Cardiac muscle cell (in vitro differentiated cells and primary cell): ENCODE data around the gene CAT. TPM values are rescaled to one million over a fixed set of nuclear protein-coding genes. Genes with fewer than 3 reads are reported as not detected.
A peak's percentile ranks its signal among the peaks of the same experiment; 100 is the strongest.
"Not testable (repeated sequence)": the region's sequence is repeated elsewhere in the genome, so short reads cannot be mapped to it uniquely, and the experiment has no call there.

ENCODE experiments used
- DNase-seq, 2 donors: peaks; one replicate each; pipeline versions ENCODE4 v3.0.0 to v3.0.0-alpha.2; 2010 to 2017; ENCODE audit warnings: low read depth in 1 of 2, low spot score in 1 of 2
- H3K27ac ChIP-seq: fragments of 200-600 bp; sonication (generic); 2 replicates; pipeline ENCODE4 v1.5.1; 2016
- H3K27me3 ChIP-seq: fragments of 200-600 bp; sonication (generic); 2 replicates; pipeline ENCODE4 v1.6.0; 2016; ENCODE audit warnings: control low read depth
- H3K36me3 ChIP-seq: fragments of 200-600 bp; sonication (generic); 2 replicates; pipeline ENCODE4 v1.5.1; 2016; ENCODE audit warnings: control low read depth
- H3K4me1 ChIP-seq: fragments of 200-600 bp; sonication (generic); 2 replicates; pipeline ENCODE4 v1.8.1; 2017; ENCODE audit warnings: low read depth, mild to moderate bottlenecking, mixed run types
- H3K4me3 ChIP-seq: fragments of 200-600 bp; sonication (generic); 2 replicates; pipeline ENCODE4 v1.5.1; 2016; ENCODE audit warnings: mild to moderate bottlenecking
- H3K9me3 ChIP-seq: fragments of 200-600 bp; sonication (generic); 2 replicates; pipeline ENCODE4 v1.5.1; 2017; ENCODE audit warnings: low read depth, mild to moderate bottlenecking, control low read depth
- CTCF ChIP-seq: IDR thresholded peaks from 2 replicates; pipeline ENCODE4 v1.5.1; 2012; ENCODE audit warnings: low read depth, mild to moderate bottlenecking, low read length
- polyA plus RNA-seq: library from polyadenylated mRNA; unstranded; fragments of >200 nt; fragmentation: Nextera tagmentation; extraction: Ambion mirVana; gene quantifications from 2 replicates; pipeline ENCODE4 v1.2.1, GENCODE V29; 2016
- total RNA-seq: library from RNA; depleted of rRNA; stranded (reverse); fragments of >200 nt; gene quantifications from 2 replicates; pipeline ENCODE4 v1.2.3, GENCODE V29; 2016

The CAT gene
- total and polyA plus RNA-seq, 2 experiments from 2014 or later = 27.1 to 50.1 TPM

GRCh38 chr11:34416088-34416487, 22.6 kb upstream of the CAT start:
- Histone ChIP-seq H3K4me3 (no peak overlapping the region), H3K36me3 (no peaks in the 10 kb centered on the region), H3K27ac (no peak overlapping the region), H3K27me3 (peaks cover 5% of the 10 kb centered on the region), H3K4me1 (no peaks in the 10 kb centered on the region), H3K9me3 (no peaks in the 10 kb centered on the region)
- TF ChIP-seq CTCF = no peak
- DNase-seq = no peak

- TF ChIP-seq CTCF = no peak
- no peak overlapping the region for H3K27ac ChIP-seq
- H3K36me3 ChIP-seq = no peaks in the 10 kb centered on the region
- DNase-seq = peak in 1 of 2 donors; percentile 25
- H3K4me1 ChIP-seq = no peaks in the 10 kb centered on the region
- no peak overlapping the region for H3K4me3 ChIP-seq
- peaks cover 5% of the 10 kb centered on the region for H3K27me3 ChIP-seq
- no peaks in the 10 kb centered on the region for H3K9me3 ChIP-seq
These were observed 22.0 kb upstream of the CAT start for GRCh38 chr11:34416766-34417165.

GRCh38 chr11:34417202-34417601, 21.5 kb upstream of the CAT start:
- no peak for DNase-seq

GRCh38 chr11:34419158-34419557, 19.6 kb upstream of the CAT start:
- DNase-seq = no peak
- no peak overlapping the region for H3K27ac ChIP-seq
- peaks cover 6% of the 10 kb centered on the region for H3K4me1 ChIP-seq
- TF ChIP-seq CTCF = no peak
- no peaks in the 10 kb centered on the region for H3K36me3 ChIP-seq
- H3K27me3 ChIP-seq = peaks cover 5% of the 10 kb centered on the region
- no peaks in the 10 kb centered on the region for H3K9me3 ChIP-seq
- H3K4me3 ChIP-seq = no peak overlapping the region

More at GRCh38 chr11:34417202-34417601, 21.5 kb upstream of the CAT start:
- H3K4me1 ChIP-seq = peaks cover 1% of the 10 kb centered on the region
- no peaks in the 10 kb centered on the region for H3K9me3 ChIP-seq
- peaks cover 5% of the 10 kb centered on the region for H3K27me3 ChIP-seq
- no peak for TF ChIP-seq CTCF
- no peak overlapping the region for H3K4me3 ChIP-seq
- H3K27ac ChIP-seq = no peak overlapping the region
- H3K36me3 ChIP-seq = no peaks in the 10 kb centered on the region

- H3K27ac ChIP-seq = no peak overlapping the region
- H3K4me1 ChIP-seq = peaks cover 11% of the 10 kb centered on the region
- no peaks in the 10 kb centered on the region for H3K9me3 ChIP-seq
- TF ChIP-seq CTCF = no peak
- DNase-seq = no peak
- H3K36me3 ChIP-seq = no peaks in the 10 kb centered on the region
- no peak overlapping the region for H3K4me3 ChIP-seq
- H3K27me3 ChIP-seq = peaks cover 2% of the 10 kb centered on the region
These were observed 15.4 kb upstream of the CAT start for GRCh38 chr11:34423300-34423699.

GRCh38 chr11:34424826-34425225, 13.9 kb upstream of the CAT start:
- H3K4me1 ChIP-seq = peaks cover 11% of the 10 kb centered on the region
- not testable (repeated sequence) for H3K36me3 ChIP-seq, H3K27ac ChIP-seq, H3K4me3 ChIP-seq, H3K9me3 ChIP-seq, H3K27me3 ChIP-seq
- peak in 1 of 2 donors; percentile 16 for DNase-seq
